Measurements from ENCODE around the gene PTGIR. TPM values are rescaled to one million over a fixed set of nuclear protein-coding genes. Genes with fewer than 3 reads are reported as not detected.

The PTGIR gene
- total RNA-seq, 1 experiment from 2014 or later: 0.24 TPM

DNA sequence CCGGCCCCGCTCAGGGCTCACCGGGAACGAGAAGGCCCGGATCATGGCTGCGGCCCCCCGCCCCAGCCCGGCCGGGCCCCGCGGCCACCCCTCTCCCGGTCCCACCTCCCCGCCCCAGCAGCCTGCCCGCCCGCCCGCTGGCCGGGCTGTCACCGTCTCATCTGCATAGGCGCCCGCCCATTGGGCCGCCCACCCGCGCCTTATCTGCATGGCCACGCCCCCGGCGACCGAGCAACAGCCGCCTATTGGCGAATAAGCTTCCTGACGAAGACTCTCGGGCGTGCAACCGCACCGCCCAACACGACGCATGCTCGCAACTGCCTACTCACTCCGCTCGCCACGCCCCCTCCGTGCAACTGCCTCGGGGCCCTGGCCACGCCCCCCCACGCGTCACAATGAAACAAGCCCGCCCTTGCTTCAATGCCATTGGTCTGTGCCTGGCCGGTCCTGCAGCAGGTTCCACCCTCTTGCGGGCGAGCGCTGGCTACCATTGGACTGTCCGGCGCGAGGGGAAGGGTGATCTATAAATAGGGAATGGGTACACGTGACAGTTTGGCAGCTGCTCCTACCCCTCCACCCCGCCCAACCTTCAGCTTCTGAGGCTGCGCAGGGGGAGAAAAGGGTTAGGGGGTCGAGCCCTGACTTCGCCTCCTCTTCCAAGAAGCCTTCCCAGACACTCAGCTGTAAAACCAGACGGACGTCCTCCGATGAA is 36.3 kb upstream of the PTGIR start, which contains the start of gene DACT3:
DACT3 (minus strand) TSS at position 163 of the 712 bp plus-strand sequence; CDS start at position 45, 118 bp downstream.
- H3K9me3 Mint-ChIP-seq: no peaks in the 10 kb centered on the region; the same call in 1 of the 2 replicates
- DNase-seq (ENCODE audit: low spot score) (peak; percentile 100), ATAC-seq (peak; percentile 91)
- ChIA-PET CTCF (interaction anchor here (0.6 to 11.0 kb wide), 37 partner anchors 8 to 842 kb away, joined by 3 to 484 read pairs (median 9); partner anchors contain the start of genes CALM3, CCDC8, GNG8 and PRKD2), POLR2A (interaction anchor here (0.9 to 2.0 kb wide), 6 partner anchors 24 to 165 kb away, joined by 3 to 6 read pairs (median 3); partner anchors contain the start of gene PNMA8B)
- no peaks in the 10 kb centered on the region for H3K36me3 Mint-ChIP-seq
- TF ChIP-seq FOXK1 (CRISPR knock-in tag; IDR thresholded peaks at IDR 0.05) (peak; percentile 96), SP1 (CRISPR knock-in tag; conservative IDR thresholded peaks at IDR 0.05) (peak; percentile 95), NFYB (CRISPR knock-in tag; conservative IDR thresholded peaks at IDR 0.05; ENCODE audit: low read depth) (peak; percentile 66), GTF2I (CRISPR knock-in tag; conservative IDR thresholded peaks at IDR 0.05) (no peak), CREM (CRISPR knock-in tag; IDR thresholded peaks at IDR 0.05) (0 out of 2 replicates have a peak, but pooled peaks have one; percentile 15)
- TF ChIP-seq, protein P1, sequence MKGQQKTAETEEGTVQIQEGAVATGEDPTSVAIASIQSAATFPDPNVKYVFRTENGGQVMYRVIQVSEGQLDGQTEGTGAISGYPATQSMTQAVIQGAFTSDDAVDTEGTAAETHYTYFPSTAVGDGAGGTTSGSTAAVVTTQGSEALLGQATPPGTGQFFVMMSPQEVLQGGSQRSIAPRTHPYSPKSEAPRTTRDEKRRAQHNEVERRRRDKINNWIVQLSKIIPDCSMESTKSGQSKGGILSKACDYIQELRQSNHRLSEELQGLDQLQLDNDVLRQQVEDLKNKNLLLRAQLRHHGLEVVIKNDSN (CRISPR knock-in tag; IDR thresholded peaks at IDR 0.05): peak; percentile 89
- TF ChIP-seq, protein P2, sequence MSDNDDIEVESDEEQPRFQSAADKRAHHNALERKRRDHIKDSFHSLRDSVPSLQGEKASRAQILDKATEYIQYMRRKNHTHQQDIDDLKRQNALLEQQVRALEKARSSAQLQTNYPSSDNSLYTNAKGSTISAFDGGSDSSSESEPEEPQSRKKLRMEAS (CRISPR knock-in tag; IDR thresholded peaks at IDR 0.05): peak; percentile 77
- TF ChIP-seq, protein P3, sequence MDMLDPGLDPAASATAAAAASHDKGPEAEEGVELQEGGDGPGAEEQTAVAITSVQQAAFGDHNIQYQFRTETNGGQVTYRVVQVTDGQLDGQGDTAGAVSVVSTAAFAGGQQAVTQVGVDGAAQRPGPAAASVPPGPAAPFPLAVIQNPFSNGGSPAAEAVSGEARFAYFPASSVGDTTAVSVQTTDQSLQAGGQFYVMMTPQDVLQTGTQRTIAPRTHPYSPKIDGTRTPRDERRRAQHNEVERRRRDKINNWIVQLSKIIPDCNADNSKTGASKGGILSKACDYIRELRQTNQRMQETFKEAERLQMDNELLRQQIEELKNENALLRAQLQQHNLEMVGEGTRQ (CRISPR knock-in tag; IDR thresholded peaks at IDR 0.05): peak; percentile 90
- TF ChIP-seq, protein P4, sequence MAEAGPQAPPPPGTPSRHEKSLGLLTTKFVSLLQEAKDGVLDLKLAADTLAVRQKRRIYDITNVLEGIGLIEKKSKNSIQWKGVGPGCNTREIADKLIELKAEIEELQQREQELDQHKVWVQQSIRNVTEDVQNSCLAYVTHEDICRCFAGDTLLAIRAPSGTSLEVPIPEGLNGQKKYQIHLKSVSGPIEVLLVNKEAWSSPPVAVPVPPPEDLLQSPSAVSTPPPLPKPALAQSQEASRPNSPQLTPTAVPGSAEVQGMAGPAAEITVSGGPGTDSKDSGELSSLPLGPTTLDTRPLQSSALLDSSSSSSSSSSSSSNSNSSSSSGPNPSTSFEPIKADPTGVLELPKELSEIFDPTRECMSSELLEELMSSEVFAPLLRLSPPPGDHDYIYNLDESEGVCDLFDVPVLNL (CRISPR knock-in tag; IDR thresholded peaks at IDR 0.05; ENCODE audit: borderline replicate concordance, low read depth): no peak
- H3K27ac Mint-ChIP-seq: peak within 1 kb of the TSS; percentile 85
- peaks cover 51% of the 10 kb centered on the region for H3K27me3 Mint-ChIP-seq (ENCODE audit: low read depth)
- H3K4me3 Mint-ChIP-seq: peak within 1 kb of the TSS; percentile 76
- peaks cover 19% of the 10 kb centered on the region for H3K4me1 Mint-ChIP-seq

DNA sequence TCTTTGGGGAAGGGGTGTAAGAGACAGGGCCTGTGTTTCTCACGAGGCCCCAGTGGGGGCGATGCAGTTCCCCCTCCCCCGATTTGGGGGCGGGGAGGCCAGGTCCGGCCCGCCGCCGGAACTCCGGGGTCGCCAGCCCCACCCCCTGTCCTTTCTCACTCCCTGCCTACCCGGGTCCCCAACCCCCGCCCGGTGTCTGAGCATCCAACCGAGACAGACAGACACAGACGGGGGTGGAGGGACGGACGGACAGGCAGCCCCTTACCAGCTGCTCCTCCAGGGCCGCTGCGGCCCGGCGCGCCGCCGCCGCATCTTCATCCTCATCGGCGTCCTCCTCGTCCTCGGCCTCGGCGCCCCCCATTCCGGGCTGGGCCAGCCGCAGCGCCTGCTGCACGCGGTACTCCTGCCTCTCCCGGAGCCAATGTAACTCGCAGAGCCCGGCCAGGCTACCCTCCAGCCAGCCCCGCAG is 35.7 kb upstream of the PTGIR start:
- TF ChIP-seq FOXP1 (CRISPR knock-in tag; IDR thresholded peaks at IDR 0.05; ENCODE audit: borderline replicate concordance) (peak; percentile 62; the same call in 1 of the 2 replicates), ZNF671 (CRISPR knock-in tag; IDR thresholded peaks at IDR 0.05) (no peak)
- no peak overlapping the region for H3K27ac Mint-ChIP-seq
- ATAC-seq (no peak), DNase-seq (ENCODE audit: low spot score) (peak; percentile 47)
- no peaks in the 10 kb centered on the region; the same call in 1 of the 2 replicates for H3K9me3 Mint-ChIP-seq
- H3K4me3 Mint-ChIP-seq: peak overlapping the region; percentile 76
- H3K27me3 Mint-ChIP-seq (ENCODE audit: low read depth): peaks cover 51% of the 10 kb centered on the region
- no peaks in the 10 kb centered on the region for H3K36me3 Mint-ChIP-seq
- ChIA-PET POLR2A (interaction anchor here (0.9 to 2.0 kb wide), 5 partner anchors 30 to 165 kb away, joined by 3 to 6 read pairs (median 3); partner anchors contain the start of gene PNMA8B), CTCF (interaction anchor here (0.6 to 11.0 kb wide), 28 partner anchors 11 to 247 kb away, joined by 3 to 484 read pairs (median 10); partner anchors contain the start of genes CALM3, CCDC8, GNG8 and PRKD2)
- H3K4me1 Mint-ChIP-seq: peaks cover 19% of the 10 kb centered on the region

DNA sequence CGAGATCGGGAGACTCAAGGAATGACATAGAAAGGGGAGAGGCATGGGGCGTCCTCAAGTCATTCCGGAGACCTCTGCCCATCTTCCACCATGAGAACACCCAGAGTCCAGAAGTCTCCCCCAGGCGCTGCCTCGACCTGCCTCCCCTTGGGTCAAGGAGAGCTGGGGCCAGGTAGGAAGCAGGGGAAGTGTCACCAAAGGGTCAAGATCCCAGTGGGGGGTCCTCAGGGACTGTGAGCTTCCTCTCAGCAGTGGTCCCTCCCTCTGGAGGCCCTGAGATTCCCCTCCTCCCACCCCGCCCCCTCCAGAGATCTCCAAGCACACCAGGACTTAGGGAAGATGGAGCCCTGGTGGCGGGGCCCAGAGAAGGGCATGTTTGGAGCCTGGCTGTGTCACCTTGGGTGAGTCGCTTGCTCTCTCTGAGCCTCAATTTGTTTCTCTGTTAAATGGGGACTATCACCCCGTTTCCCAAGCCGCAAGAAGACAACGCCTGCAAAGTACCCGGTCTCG is 35.2 kb upstream of the PTGIR start:
- ChIA-PET CTCF (interaction anchor here (0.6 to 11.0 kb wide), 10 partner anchors 10 to 130 kb away, joined by 3 to 484 read pairs (median 4); no protein-coding TSS in a partner anchor), POLR2A (interaction anchor here (0.9 to 1.5 kb wide), 2 partner anchors 43 to 128 kb away, joined by 3 to 4 read pairs; partner anchors contain the start of gene SLC1A5)
- DNase-seq (ENCODE audit: low spot score): peak; percentile 38
- H3K36me3 Mint-ChIP-seq: no peaks in the 10 kb centered on the region
- peaks cover 20% of the 10 kb centered on the region for H3K4me1 Mint-ChIP-seq
- H3K9me3 Mint-ChIP-seq: no peaks in the 10 kb centered on the region; the same call in 1 of the 2 replicates
- no peak overlapping the region for H3K27ac Mint-ChIP-seq
- no peak for TF ChIP-seq NFYB (CRISPR knock-in tag; conservative IDR thresholded peaks at IDR 0.05; ENCODE audit: low read depth)
- TF ChIP-seq FOXK1 (CRISPR knock-in tag; IDR thresholded peaks at IDR 0.05): no peak
- no peak for TF ChIP-seq ZBTB21 (CRISPR knock-in tag; IDR thresholded peaks at IDR 0.05; ENCODE audit: borderline replicate concordance)
- TF ChIP-seq NR3C1 (CRISPR knock-in tag; conservative IDR thresholded peaks at IDR 0.05; ENCODE audit: low read depth): no peak
- TF ChIP-seq MYBL2 (CRISPR knock-in tag; IDR thresholded peaks at IDR 0.05): 0 out of 2 replicates have a peak, but pooled peaks have one; percentile 5
- ATAC-seq: no peak
- H3K4me3 Mint-ChIP-seq: peak overlapping the region; percentile 76
- peaks cover 51% of the 10 kb centered on the region for H3K27me3 Mint-ChIP-seq (ENCODE audit: low read depth)
